ENCODE data around the gene BCAT1. TPM values are rescaled to one million over a fixed set of nuclear protein-coding genes. Genes with fewer than 3 reads are reported as not detected.

Gene BCAT1
- total and polyA plus RNA-seq, 2 donors (not counting 3 experiments of a cell fraction or from before 2014, with no cell fraction given): 21.6 to 267 TPM

DNA sequence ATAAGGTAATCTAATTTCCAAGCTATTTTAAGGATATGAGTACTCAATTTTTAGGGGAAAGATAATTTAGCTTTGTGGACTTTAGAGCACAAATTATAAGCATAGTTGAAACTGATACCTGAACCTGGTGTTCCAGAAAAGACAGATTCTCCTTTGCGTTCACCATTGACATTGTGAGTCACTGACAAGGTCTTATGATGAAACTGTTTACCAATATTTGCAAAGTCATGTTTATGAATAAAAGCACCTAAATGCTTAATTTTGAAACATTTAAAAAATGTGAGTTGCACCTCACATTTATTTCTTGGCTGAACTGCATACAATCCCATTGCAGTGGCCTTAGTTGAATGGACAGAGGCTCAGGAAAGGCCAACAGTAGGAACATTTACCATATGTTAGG lies 3.9 kb downstream of the BCAT1 start:
- dilution Hi-C loops (cut with MboI; ENCODE audit: extremely low pct_ligation_motif_present, low sequenced_read_pairs): no loop called here
- BruUV-seq (replicated peaks): no TSS peak
- Histone ChIP-seq H3K27me3 (ENCODE audit: control insufficient read depth in 2 of 2, insufficient read depth in 2 of 2, low read length in 2 of 2) (no peaks in the 10 kb centered on the region), H3K36me3 (ENCODE audit: control insufficient read depth in 2 of 2, extremely low read depth in 1 of 2, insufficient read depth in 2 of 2, low read length in 2 of 2) (peaks cover 0 to 5% of the 10 kb centered on the region in 2 experiments), H3K4me2 (ENCODE audit: insufficient read depth, low read length) (no peak overlapping the region), H3K4me1 (ENCODE audit: control insufficient read depth, extremely low read depth, insufficient read depth, low read length) (peaks cover 42% of the 10 kb centered on the region), H3K27ac (ENCODE audit: insufficient read depth, low read depth, low read length) (peak overlapping the region; percentile 96), H3K79me2 (ENCODE audit: control insufficient read depth, insufficient read depth, low read length) (peaks cover 76% of the 10 kb centered on the region), H3K4me3 (replicated peaks in 1 of 3; ENCODE audit: insufficient read depth in 1 of 3, low read depth in 1 of 3, low read length in 3 of 3) (no peak overlapping the region), H2AFZ (ENCODE audit: low read depth, low read length) (no peak overlapping the region), H3K9me3 (replicated peaks; ENCODE audit: control insufficient read depth, insufficient read depth, low read length) (no peaks in the 10 kb centered on the region), H3K9ac (replicated peaks; ENCODE audit: extremely low read depth, insufficient read depth, low read length) (no peak overlapping the region), H4K20me1 (replicated peaks; ENCODE audit: control insufficient read depth, extremely low read depth, insufficient read depth, low read length) (no peaks in the 10 kb centered on the region), H3K9me1 (replicated peaks; ENCODE audit: control insufficient read depth, extremely low read depth, insufficient read depth, low read length) (no peaks in the 10 kb centered on the region)
- ChIA-PET POLR2A (no interaction called here), CTCF (interaction anchor here (1.0 to 4.5 kb wide), 5 partner anchors 14 to 92 kb away, joined by 3 to 45 read pairs (median 4); no protein-coding TSS in a partner anchor)
- TF ChIP-seq FOS (IDR thresholded peaks at IDR 0.05; ENCODE audit: borderline replicate concordance, insufficient read depth, low read length) (no peak), JUN (IDR thresholded peaks at IDR 0.05; ENCODE audit: borderline replicate concordance, insufficient read depth, insufficient read length, low read depth) (no peak), GATA2 (IDR thresholded peaks at IDR 0.05; ENCODE audit: insufficient read depth, insufficient read length, low read depth, low read length) (no peak), POLR2A (IDR thresholded peaks at IDR 0.05; ENCODE audit: low read depth, low read length) (no peak), MYC (IDR thresholded peaks at IDR 0.05; ENCODE audit: low read depth, low read length) (no peak), MAX (IDR thresholded peaks at IDR 0.05; ENCODE audit: insufficient read depth, insufficient read length) (no peak), EZH2 (IDR thresholded peaks at IDR 0.05; ENCODE audit: borderline replicate concordance, low read depth, low read length, severe bottlenecking) (no peak), POLR2AphosphoS5 (IDR thresholded peaks at IDR 0.05; ENCODE audit: insufficient read depth, low read depth, low read length) (no peak)
- TF ChIP-seq, protein P1, sequence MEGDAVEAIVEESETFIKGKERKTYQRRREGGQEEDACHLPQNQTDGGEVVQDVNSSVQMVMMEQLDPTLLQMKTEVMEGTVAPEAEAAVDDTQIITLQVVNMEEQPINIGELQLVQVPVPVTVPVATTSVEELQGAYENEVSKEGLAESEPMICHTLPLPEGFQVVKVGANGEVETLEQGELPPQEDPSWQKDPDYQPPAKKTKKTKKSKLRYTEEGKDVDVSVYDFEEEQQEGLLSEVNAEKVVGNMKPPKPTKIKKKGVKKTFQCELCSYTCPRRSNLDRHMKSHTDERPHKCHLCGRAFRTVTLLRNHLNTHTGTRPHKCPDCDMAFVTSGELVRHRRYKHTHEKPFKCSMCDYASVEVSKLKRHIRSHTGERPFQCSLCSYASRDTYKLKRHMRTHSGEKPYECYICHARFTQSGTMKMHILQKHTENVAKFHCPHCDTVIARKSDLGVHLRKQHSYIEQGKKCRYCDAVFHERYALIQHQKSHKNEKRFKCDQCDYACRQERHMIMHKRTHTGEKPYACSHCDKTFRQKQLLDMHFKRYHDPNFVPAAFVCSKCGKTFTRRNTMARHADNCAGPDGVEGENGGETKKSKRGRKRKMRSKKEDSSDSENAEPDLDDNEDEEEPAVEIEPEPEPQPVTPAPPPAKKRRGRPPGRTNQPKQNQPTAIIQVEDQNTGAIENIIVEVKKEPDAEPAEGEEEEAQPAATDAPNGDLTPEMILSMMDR (IDR thresholded peaks at IDR 0.05; ENCODE audit: extremely low read depth in 1 of 2, insufficient read depth in 1 of 2, low read depth in 1 of 2, low read length in 2 of 2): no peak
- no peak for DNase-seq (ENCODE audit: low read depth, low spot score)
- intact Hi-C loops (cut with micrococcal nuclease): no loop called here
- no peak for FAIRE-seq
